ENCODE measurements around the gene PJA2.

DNA sequence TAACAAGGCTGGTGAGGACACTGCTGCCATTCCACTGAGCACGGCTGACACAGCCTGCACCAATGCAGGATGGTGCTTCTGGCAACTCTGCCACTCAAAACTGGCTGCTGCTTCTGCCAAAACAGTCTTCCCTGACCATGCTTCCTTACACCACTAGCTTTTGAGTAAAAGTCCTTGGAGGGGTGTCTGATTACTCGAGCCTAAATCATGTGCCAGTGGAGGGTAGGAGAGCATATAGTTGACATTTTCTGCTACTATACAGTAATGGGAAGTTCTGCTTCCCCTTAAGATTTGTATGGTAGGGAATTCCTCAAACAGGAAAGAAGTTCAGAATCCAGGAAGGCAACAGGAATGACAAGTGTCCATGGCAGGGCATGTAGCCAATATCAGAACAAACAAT is 12.2 kb upstream of the PJA2 start:
- TF ChIP-seq TARDBP (IDR thresholded peaks at IDR 0.05) (no peak), SUZ12 (IDR thresholded peaks at IDR 0.05) (no peak), BHLHE40 (IDR thresholded peaks at IDR 0.05; ENCODE audit: borderline replicate concordance) (no peak)

All from HEK293T (cell line).